ENCODE measurements around the gene SPOCK2. TPM values are rescaled to one million over a fixed set of nuclear protein-coding genes. Genes with fewer than 3 reads are reported as not detected.
A peak's percentile ranks its signal among the peaks of the same experiment; 100 is the strongest.

SPOCK2 gene
- total RNA-seq, 1 experiment from 2014 or later: 4.8 TPM

DNA sequence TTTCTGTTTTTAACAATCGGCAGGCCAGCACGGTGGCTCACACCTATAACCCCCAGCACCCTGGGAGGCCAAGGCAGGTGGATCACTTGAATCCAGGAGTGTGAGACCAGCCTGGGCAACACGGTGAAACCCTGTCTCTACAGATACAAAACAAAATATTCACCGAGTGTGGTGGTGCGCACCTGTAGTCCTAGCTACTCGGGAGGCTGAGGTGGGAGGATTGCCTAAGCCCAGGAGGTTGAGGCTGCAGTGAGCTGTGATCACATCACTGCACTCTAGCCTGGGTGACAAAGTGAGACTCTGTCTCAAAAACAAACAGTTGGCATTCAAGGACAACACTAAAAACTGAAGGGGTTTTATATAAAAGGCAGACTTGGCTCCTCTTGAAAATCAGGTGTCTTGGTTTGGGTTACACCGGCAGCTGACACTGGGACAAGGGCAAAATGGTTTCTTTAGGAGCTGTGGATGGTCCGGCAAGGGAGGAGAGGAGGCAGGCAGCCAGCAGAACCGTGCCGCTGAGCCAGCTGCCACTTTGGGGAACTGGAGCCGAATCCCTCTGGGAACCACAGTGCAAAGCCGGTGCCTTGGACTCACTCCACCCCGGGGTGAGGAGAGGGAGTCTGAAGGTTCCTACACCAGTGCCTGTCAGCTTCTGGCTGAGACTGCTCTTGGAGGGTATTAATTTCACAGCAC, 71.6 kb downstream of the SPOCK2 start:
- in situ Hi-C loops (cut with HindIII; ENCODE audit: low pct_unique_long_range_greater_than_20kb, low sequenced_read_pairs): no loop called here
- H3K27ac ChIP-seq (ENCODE audit: low read length): no peak overlapping the region
- DNase-seq (ENCODE audit: low read depth, low spot score): no peak
- no peaks in the 10 kb centered on the region for H3K27me3 ChIP-seq (ENCODE audit: control insufficient read depth, insufficient read depth, low read length)
- no peaks in the 10 kb centered on the region for H3K36me3 ChIP-seq (ENCODE audit: control insufficient read depth, insufficient read depth, low read length)
- TF ChIP-seq, protein P1, sequence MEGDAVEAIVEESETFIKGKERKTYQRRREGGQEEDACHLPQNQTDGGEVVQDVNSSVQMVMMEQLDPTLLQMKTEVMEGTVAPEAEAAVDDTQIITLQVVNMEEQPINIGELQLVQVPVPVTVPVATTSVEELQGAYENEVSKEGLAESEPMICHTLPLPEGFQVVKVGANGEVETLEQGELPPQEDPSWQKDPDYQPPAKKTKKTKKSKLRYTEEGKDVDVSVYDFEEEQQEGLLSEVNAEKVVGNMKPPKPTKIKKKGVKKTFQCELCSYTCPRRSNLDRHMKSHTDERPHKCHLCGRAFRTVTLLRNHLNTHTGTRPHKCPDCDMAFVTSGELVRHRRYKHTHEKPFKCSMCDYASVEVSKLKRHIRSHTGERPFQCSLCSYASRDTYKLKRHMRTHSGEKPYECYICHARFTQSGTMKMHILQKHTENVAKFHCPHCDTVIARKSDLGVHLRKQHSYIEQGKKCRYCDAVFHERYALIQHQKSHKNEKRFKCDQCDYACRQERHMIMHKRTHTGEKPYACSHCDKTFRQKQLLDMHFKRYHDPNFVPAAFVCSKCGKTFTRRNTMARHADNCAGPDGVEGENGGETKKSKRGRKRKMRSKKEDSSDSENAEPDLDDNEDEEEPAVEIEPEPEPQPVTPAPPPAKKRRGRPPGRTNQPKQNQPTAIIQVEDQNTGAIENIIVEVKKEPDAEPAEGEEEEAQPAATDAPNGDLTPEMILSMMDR (IDR thresholded peaks at IDR 0.05): no peak
- no peak for TF ChIP-seq REST (IDR thresholded peaks at IDR 0.05; ENCODE audit: insufficient read depth in 1 of 2, low read depth in 2 of 2, low read length in 1 of 2)
- TF ChIP-seq POLR2AphosphoS5 (IDR thresholded peaks at IDR 0.05; ENCODE audit: low read depth, low read length): no peak
- TF ChIP-seq SIN3A (IDR thresholded peaks at IDR 0.05; ENCODE audit: borderline replicate concordance, insufficient read depth, low read depth, low read length): no peak
- no peak for TF ChIP-seq TCF7L2 (IDR thresholded peaks at IDR 0.05; ENCODE audit: low read depth, low read length)
- intact Hi-C loops (cut with micrococcal nuclease; ENCODE audit: unreplicated experiment): no loop called here
- CTCF ChIA-PET: interaction anchor here (1.0 kb wide), 1 partner anchor 32 kb away, joined by 3 read pairs; no protein-coding TSS in a partner anchor
- ATAC-seq: peak; percentile 31
- 0 out of 2 replicates have a peak, but pooled peaks cover 10% of the 10 kb centered on the region for H3K4me1 ChIP-seq (ENCODE audit: control insufficient read depth, insufficient read depth, low read length)
- POLR2A ChIA-PET: no interaction called here
- no TSS peak for BruUV-seq (replicated peaks)
- H3K9me3 ChIP-seq (ENCODE audit: control insufficient read depth, insufficient read depth, low read depth, low read length): no peaks in the 10 kb centered on the region
- no peak overlapping the region for H3K4me3 ChIP-seq (ENCODE audit: low read depth in 2 of 2, low read length in 2 of 2)

DNA sequence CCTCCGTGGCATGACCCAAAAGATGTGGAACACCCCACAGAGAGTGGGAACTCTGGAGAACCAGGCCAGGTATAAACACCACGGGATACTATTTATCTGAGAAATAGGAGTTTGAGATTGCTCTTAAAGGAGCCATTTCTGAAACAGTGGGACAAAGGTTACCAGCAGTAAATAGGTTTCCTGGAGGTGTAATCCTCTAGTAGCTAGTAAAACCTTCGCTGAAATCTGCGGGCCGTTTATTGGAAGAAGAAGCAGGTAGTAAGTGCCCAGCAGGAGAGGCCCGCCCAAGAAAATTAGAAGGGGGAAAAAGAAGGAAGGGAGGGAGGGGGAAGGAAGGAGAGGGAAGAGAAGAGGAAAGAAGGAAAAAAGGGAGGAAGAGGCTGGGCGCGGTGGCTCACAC, 72.5 kb downstream of the SPOCK2 start:
- no peaks in the 10 kb centered on the region for H3K36me3 ChIP-seq (ENCODE audit: control insufficient read depth, insufficient read depth, low read length)
- TF ChIP-seq TCF7L2 (IDR thresholded peaks at IDR 0.05; ENCODE audit: low read depth, low read length) (no peak), REST (IDR thresholded peaks at IDR 0.05; ENCODE audit: insufficient read depth in 1 of 2, low read depth in 2 of 2, low read length in 1 of 2) (no peak), POLR2AphosphoS5 (IDR thresholded peaks at IDR 0.05; ENCODE audit: low read depth, low read length) (no peak), SIN3A (IDR thresholded peaks at IDR 0.05; ENCODE audit: borderline replicate concordance, insufficient read depth, low read depth, low read length) (no peak)
- TF ChIP-seq, protein P1 (IDR thresholded peaks at IDR 0.05): no peak
- H3K27me3 ChIP-seq (ENCODE audit: control insufficient read depth, insufficient read depth, low read length): no peaks in the 10 kb centered on the region
- no peak for DNase-seq (ENCODE audit: low read depth, low spot score)
- H3K4me1 ChIP-seq (ENCODE audit: control insufficient read depth, insufficient read depth, low read length): 0 out of 2 replicates have a peak, but pooled peaks cover 10% of the 10 kb centered on the region
- ChIA-PET CTCF (no interaction called here), POLR2A (no interaction called here)
- no peak overlapping the region for H3K4me3 ChIP-seq (ENCODE audit: low read depth in 2 of 2, low read length in 2 of 2)
- ATAC-seq: no peak
- intact Hi-C loops (cut with micrococcal nuclease; ENCODE audit: unreplicated experiment) (no loop called here), in situ Hi-C loops (cut with HindIII; ENCODE audit: low pct_unique_long_range_greater_than_20kb, low sequenced_read_pairs) (no loop called here)
- BruUV-seq (replicated peaks): no TSS peak
- H3K9me3 ChIP-seq (ENCODE audit: control insufficient read depth, insufficient read depth, low read depth, low read length): no peaks in the 10 kb centered on the region
- no peak overlapping the region for H3K27ac ChIP-seq (ENCODE audit: low read length)
